ENCODE results near the gene CNTN4.

The CNTN4 gene

DNA sequence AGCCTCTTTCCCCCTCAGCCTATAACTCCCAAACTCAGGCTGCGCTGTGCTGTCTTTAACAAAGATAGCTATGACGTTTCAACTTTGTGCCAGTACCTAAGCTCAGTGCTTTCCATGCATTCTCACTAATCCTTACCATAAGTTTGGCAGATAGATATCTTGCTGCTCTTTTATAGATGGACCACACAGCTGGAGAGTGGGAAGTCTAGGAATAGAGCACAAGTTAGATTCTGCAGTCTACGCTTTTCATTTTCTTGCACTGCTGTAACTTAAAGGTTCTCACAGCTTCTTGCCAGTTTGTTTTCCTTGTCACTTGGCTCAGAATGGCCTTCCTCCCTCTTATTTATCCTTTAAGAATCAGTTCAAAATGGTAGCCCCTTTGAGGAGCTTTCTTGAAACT lies 468.8 kb downstream of the CNTN4 start:
- no peak overlapping the region for H3K4me3 ChIP-seq (IDR thresholded peaks at IDR 0.05; ENCODE audit: insufficient read depth, low read depth, low read length)
- TF ChIP-seq CTCF (conservative IDR thresholded peaks at IDR 0.05; ENCODE audit: low read depth, low read length), result no peak
- no peak overlapping the region for H3K27ac ChIP-seq
- no peak overlapping the region for H3K4me2 ChIP-seq
- H3K27me3 ChIP-seq (ENCODE audit: insufficient read depth, low read depth), result no peaks in the 10 kb centered on the region
- no peaks in the 10 kb centered on the region for H3K4me1 ChIP-seq (ENCODE audit: low read depth, poor library complexity, severe bottlenecking)
- H3K79me2 ChIP-seq (ENCODE audit: insufficient read depth, low read depth), result no peaks in the 10 kb centered on the region
- H2AFZ ChIP-seq (ENCODE audit: low read depth), result no peak overlapping the region
- H3K36me3 ChIP-seq (ENCODE audit: insufficient read depth), result no peaks in the 10 kb centered on the region
- H4K20me1 ChIP-seq (ENCODE audit: insufficient read depth), result no peaks in the 10 kb centered on the region
- no peak overlapping the region for H3K9ac ChIP-seq

DNA sequence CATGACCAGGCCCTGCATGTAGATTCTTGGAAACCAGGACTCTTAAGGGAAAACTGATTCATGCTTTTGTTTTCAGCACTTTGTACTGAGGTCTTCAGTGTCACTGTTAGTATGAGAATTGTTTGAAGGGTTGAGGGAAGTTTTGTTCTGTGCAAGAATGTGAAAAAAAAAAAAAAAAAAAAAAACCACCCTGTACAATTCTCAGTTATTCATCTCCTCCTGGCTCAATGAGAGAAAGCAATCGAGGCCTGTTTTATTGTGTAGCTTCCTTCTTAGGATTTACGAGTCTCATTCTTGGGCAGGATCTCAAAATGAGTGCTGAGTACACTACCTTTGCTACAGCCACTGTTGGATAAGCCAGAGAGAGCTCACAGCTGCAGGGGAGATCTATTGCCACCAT lies 469.5 kb downstream of the CNTN4 start:
- no peaks in the 10 kb centered on the region for H3K36me3 ChIP-seq (ENCODE audit: insufficient read depth)
- TF ChIP-seq CTCF (conservative IDR thresholded peaks at IDR 0.05; ENCODE audit: low read depth, low read length), result no peak
- no peak overlapping the region for H3K27ac ChIP-seq
- no peaks in the 10 kb centered on the region for H3K79me2 ChIP-seq (ENCODE audit: insufficient read depth, low read depth)
- H3K4me3 ChIP-seq (IDR thresholded peaks at IDR 0.05; ENCODE audit: insufficient read depth, low read depth, low read length), result no peak overlapping the region
- H4K20me1 ChIP-seq (ENCODE audit: insufficient read depth), result no peaks in the 10 kb centered on the region
- H3K4me1 ChIP-seq (ENCODE audit: low read depth, poor library complexity, severe bottlenecking), result no peaks in the 10 kb centered on the region
- no peak overlapping the region for H2AFZ ChIP-seq (ENCODE audit: low read depth)
- no peak overlapping the region for H3K9ac ChIP-seq
- H3K27me3 ChIP-seq (ENCODE audit: insufficient read depth, low read depth), result no peaks in the 10 kb centered on the region
- no peak overlapping the region for H3K4me2 ChIP-seq

DNA sequence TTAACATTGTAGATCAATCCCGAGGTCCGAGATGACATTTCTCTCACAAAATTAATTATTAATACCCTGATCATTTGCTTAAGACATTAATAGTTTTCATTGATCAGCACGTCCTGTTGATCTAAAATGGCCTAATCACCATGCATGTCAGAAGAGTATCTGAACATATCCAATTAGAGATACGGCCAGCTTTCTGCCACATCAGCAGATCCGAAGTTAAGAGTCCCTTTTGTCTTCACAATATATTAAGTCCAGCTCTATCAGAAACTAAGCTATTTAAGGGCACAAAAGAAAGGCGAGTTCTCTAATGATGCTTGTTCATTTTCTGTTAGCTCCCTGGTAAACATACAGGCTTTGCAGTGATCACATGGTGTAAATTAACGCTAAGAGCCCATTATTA lies 470.3 kb downstream of the CNTN4 start:
- H3K27me3 ChIP-seq (ENCODE audit: insufficient read depth, low read depth), result no peaks in the 10 kb centered on the region
- no peak overlapping the region for H3K4me2 ChIP-seq
- H3K4me1 ChIP-seq (ENCODE audit: low read depth, poor library complexity, severe bottlenecking), result no peaks in the 10 kb centered on the region
- H4K20me1 ChIP-seq (ENCODE audit: insufficient read depth), result no peaks in the 10 kb centered on the region
- H3K4me3 ChIP-seq (IDR thresholded peaks at IDR 0.05; ENCODE audit: insufficient read depth, low read depth, low read length), result no peak overlapping the region
- H3K79me2 ChIP-seq (ENCODE audit: insufficient read depth, low read depth), result no peaks in the 10 kb centered on the region
- no peaks in the 10 kb centered on the region for H3K36me3 ChIP-seq (ENCODE audit: insufficient read depth)
- no peak overlapping the region for H3K9ac ChIP-seq
- no peak overlapping the region for H3K27ac ChIP-seq
- TF ChIP-seq CTCF (conservative IDR thresholded peaks at IDR 0.05; ENCODE audit: low read depth, low read length), result no peak
- H2AFZ ChIP-seq (ENCODE audit: low read depth), result no peak overlapping the region

- Histone ChIP-seq H4K20me1 (ENCODE audit: insufficient read depth) (no peaks in the 10 kb centered on the region), H3K36me3 (ENCODE audit: insufficient read depth) (no peaks in the 10 kb centered on the region), H3K27me3 (ENCODE audit: insufficient read depth, low read depth) (no peaks in the 10 kb centered on the region), H3K4me2 (no peak overlapping the region), H2AFZ (ENCODE audit: low read depth) (no peak overlapping the region), H3K27ac (no peak overlapping the region), H3K4me1 (ENCODE audit: low read depth, poor library complexity, severe bottlenecking) (no peaks in the 10 kb centered on the region), H3K4me3 (IDR thresholded peaks at IDR 0.05; ENCODE audit: insufficient read depth, low read depth, low read length) (no peak overlapping the region), H3K9ac (no peak overlapping the region), H3K79me2 (ENCODE audit: insufficient read depth, low read depth) (no peaks in the 10 kb centered on the region)
- no peak for TF ChIP-seq CTCF (conservative IDR thresholded peaks at IDR 0.05; ENCODE audit: low read depth, low read length)
Measured at GRCh38 chr3:2577571-2577970, 478.9 kb downstream of the CNTN4 start.

- Histone ChIP-seq H3K4me1 (ENCODE audit: low read depth, poor library complexity, severe bottlenecking) (no peaks in the 10 kb centered on the region), H3K79me2 (ENCODE audit: insufficient read depth, low read depth) (no peaks in the 10 kb centered on the region), H2AFZ (ENCODE audit: low read depth) (no peak overlapping the region), H3K36me3 (ENCODE audit: insufficient read depth) (no peaks in the 10 kb centered on the region), H3K27ac (no peak overlapping the region), H3K4me3 (IDR thresholded peaks at IDR 0.05; ENCODE audit: insufficient read depth, low read depth, low read length) (no peak overlapping the region), H3K27me3 (ENCODE audit: insufficient read depth, low read depth) (no peaks in the 10 kb centered on the region), H3K4me2 (no peak overlapping the region), H4K20me1 (ENCODE audit: insufficient read depth) (no peaks in the 10 kb centered on the region), H3K9ac (no peak overlapping the region)
- TF ChIP-seq CTCF (conservative IDR thresholded peaks at IDR 0.05; ENCODE audit: low read depth, low read length), result no peak
Measured at GRCh38 chr3:2578560-2578959, 479.9 kb downstream of the CNTN4 start.

All from KMS-11 (cell line).